HepG2 (cell line): ENCODE results near the gene DUS1L. TPM values are rescaled to one million over a fixed set of nuclear protein-coding genes. Genes with fewer than 3 reads are reported as not detected.

Experiments
- ATAC-seq: fragments of 200-7000 bp; cut with Tn5 transposase; 3 replicates; pipeline ENCODE4 v1.9.1; 2020; ENCODE audit warnings: mild to moderate bottlenecking, moderate library complexity
- BruUV-seq: library from RNA; stranded (reverse); fragments of 400-500 nt; replicated peaks from 2 replicates; lab custom pipeline; 2021; lab: Mats Ljungman, UMichigan
- CTCF ChIA-PET: fragments of 300-600 bp; formaldehyde crosslinking; extraction: SDS; loops from one replicate; lab custom pipeline; 2021; ENCODE audit warnings: low total read pairs, inconsistent platforms, low intra/inter-chr PET ratio; lab: Yijun Ruan, JAX
- POLR2A ChIA-PET: fragments of 350-600 bp; sonication (Branson Sonifier 250); formaldehyde crosslinking; loops from one replicate; lab custom pipeline; 2020; ENCODE audit warnings: antibody characterized with exemption, inconsistent platforms; lab: Yijun Ruan, JAX
- DNase-seq: peaks from one replicate; pipeline ENCODE4 v3.0.0-alpha.2; 2015; ENCODE audit warnings: low spot score
- FAIRE-seq: peaks from 3 replicates; lab custom pipeline; 2011; peaks lifted over from hg19 to GRCh38; lab: Jason Lieb, UNC
- H2AFZ ChIP-seq: one replicate; pipeline ENCODE4 v1.6.1; 2011; ENCODE audit warnings: low read length, inconsistent platforms
- H3K27ac ChIP-seq: fragments of 300-600 bp; 3 replicates; pipeline ENCODE4 v1.8.0; 2011; ENCODE audit warnings: mixed run types, mild to moderate bottlenecking, mixed read lengths, low read length, inconsistent platforms; ENCODE audit not compliant: insufficient read depth; ENCODE audit errors: extremely low read length
- H3K27me3 ChIP-seq, 2 experiments: fragments of 200-600 bp in 1 of 2; 2 replicates in 1 of 2; 3 replicates in 1 of 2; pipeline versions ENCODE4 v1.6.0 to v1.8.0; 2011; ENCODE audit warnings: low read length in 2 of 2, mild to moderate bottlenecking in 2 of 2, moderate library complexity in 2 of 2, inconsistent platforms in 1 of 2; ENCODE audit not compliant: insufficient read depth in 2 of 2, control insufficient read depth in 1 of 2
- H3K36me3 ChIP-seq, 2 experiments: fragments of 200-600 bp in 1 of 2; replicated peaks in 1 of 2; 2 replicates in 1 of 2; 3 replicates in 1 of 2; pipeline versions ENCODE4 v1.5.1 to v1.8.0; 2011; ENCODE audit warnings: low read length in 2 of 2, inconsistent platforms in 1 of 2; ENCODE audit not compliant: insufficient read depth in 2 of 2, control insufficient read depth in 1 of 2
- H3K4me1 ChIP-seq: 2 replicates; pipeline ENCODE4 v1.5.1; 2012; ENCODE audit warnings: low read length, inconsistent platforms; ENCODE audit not compliant: insufficient read depth
- H3K4me2 ChIP-seq: 2 replicates; pipeline ENCODE4 v1.6.0; 2011; ENCODE audit warnings: low read depth, low read length, inconsistent platforms
- H3K4me3 ChIP-seq, 3 experiments: fragments of 200-600 bp in 1 of 3; sonication (generic), shearing (Covaris generic) in 1 of 3; replicated peaks in 1 of 3; 2 replicates each; pipeline ENCODE4 v1.5.1; 2011 to 2016; ENCODE audit warnings: low read length in 3 of 3, inconsistent platforms in 2 of 3, low read depth in 2 of 3, mild to moderate bottlenecking in 2 of 3, control low read depth in 1 of 3, mixed read lengths in 1 of 3; ENCODE audit not compliant: insufficient read depth in 1 of 3
- H3K79me2 ChIP-seq: one replicate; pipeline ENCODE4 v1.6.1; 2011; ENCODE audit warnings: low read length, inconsistent platforms; ENCODE audit not compliant: insufficient read depth
- H3K9ac ChIP-seq: 2 replicates; pipeline ENCODE4 v1.6.0; 2011; ENCODE audit warnings: mild to moderate bottlenecking, low read depth, low read length, inconsistent platforms; ENCODE audit not compliant: insufficient read depth
- H3K9me3 ChIP-seq: 2 replicates; pipeline ENCODE4 v1.5.1; 2012; ENCODE audit warnings: mild to moderate bottlenecking, low read length
- H4K20me1 ChIP-seq: 2 replicates; pipeline ENCODE4 v1.6.0; 2011; ENCODE audit warnings: inconsistent platforms, mild to moderate bottlenecking, low read length, moderate library complexity; ENCODE audit not compliant: insufficient read depth
- CREM ChIP-seq, 2 experiments: sonication (generic) in 1 of 2; formaldehyde crosslinking in 1 of 2; IDR thresholded peaks; 2 replicates each; pipeline versions ENCODE4 v1.4.0 to v1.6.1; 2016 to 2020; ENCODE audit warnings: antibody characterized with exemption in 1 of 2, mild to moderate bottlenecking in 1 of 2, missing genetic modification reagents in 1 of 2
- HNRNPH1 ChIP-seq: fragments of 200-400 bp; formaldehyde crosslinking; optimal IDR thresholded peaks from 2 replicates; pipeline ENCODE3; 2017; ENCODE audit warnings: mild to moderate bottlenecking, low read depth, low read length
- HNRNPL ChIP-seq: fragments of 200-400 bp; formaldehyde crosslinking; IDR thresholded peaks from 2 replicates; pipeline ENCODE4 v1.6.1; 2017; ENCODE audit warnings: mild to moderate bottlenecking, low read depth, low read length
- TAF15 ChIP-seq: fragments of 200-400 bp; formaldehyde crosslinking; IDR thresholded peaks from one replicate; pipeline ENCODE4 v1.6.1; 2018; ENCODE audit warnings: mild to moderate bottlenecking, low read depth, low read length; ENCODE audit not compliant: poor library complexity, severe bottlenecking
- WGBS: methylation state at CpG from one replicate; pipeline ENCODE4 v1.1.6; 2017; ENCODE audit warnings: low lambda C conversion rate; 5-methylcytosine and 5-hydroxymethylcytosine counted together
- in situ Hi-C: cut with HindIII; loops from 2 replicates; pipeline ENCODE4 v1.10.0; 2017; ENCODE audit warnings: low pct_unique_long_range_greater_than_20kb; ENCODE audit not compliant: extremely low pct_ligation_motif_present
- intact Hi-C: fragments of 100-400 bp; cut with micrococcal nuclease; formaldehyde crosslinking; loops from one replicate; pipeline ENCODE4 v1.10.0; 2022; ENCODE audit not compliant: unreplicated experiment
- polyA plus RNA-seq, 8 experiments: library from polyadenylated mRNA; depleted of rRNA in 3 of 8; stranded (reverse) in 7 of 8; unstranded in 1 of 8; fragments of >200 nt; fragmentation: Illumina TruSeq in 4 of 8; extraction: Trizol in 4 of 8; gene quantifications; 2 replicates each; pipeline versions ENCODE4 v1.2.1 to v1.2.3, GENCODE V29; 2011 to 2016; ENCODE audit warnings: low read depth in 4 of 8, missing spikeins in 1 of 8, mixed read lengths in 1 of 8; ENCODE audit not compliant: insufficient read depth in 1 of 8
- total RNA-seq, 5 experiments: library from RNA; depleted of rRNA; stranded (reverse); fragments of >200 nt; fragmentation: Illumina TruSeq; extraction: Trizol; gene quantifications; 2 replicates each; pipeline ENCODE4 v1.2.3, GENCODE V29; 2016; ENCODE audit warnings: low read depth in 1 of 5
- TF ChIP-seq, protein P1 (sequence below): sonication (generic); formaldehyde crosslinking; IDR thresholded peaks from 2 replicates; pipeline ENCODE4 v1.9.0; 2022; ENCODE audit warnings: missing genetic modification reagents, mild to moderate bottlenecking, borderline replicate concordance
- TF ChIP-seq, protein P2 (sequence below): sonication (generic); formaldehyde crosslinking; IDR thresholded peaks from 2 replicates; pipeline ENCODE4 v1.8.0; 2022; ENCODE audit warnings: missing genetic modification reagents, mild to moderate bottlenecking, inconsistent platforms, borderline replicate concordance

The DUS1L gene
- total and polyA plus RNA-seq, 2 of the 13 experiments (the other 11 are each of a cell fraction or from before 2014, with no cell fraction given): 81.0 to 109 TPM

DNA sequence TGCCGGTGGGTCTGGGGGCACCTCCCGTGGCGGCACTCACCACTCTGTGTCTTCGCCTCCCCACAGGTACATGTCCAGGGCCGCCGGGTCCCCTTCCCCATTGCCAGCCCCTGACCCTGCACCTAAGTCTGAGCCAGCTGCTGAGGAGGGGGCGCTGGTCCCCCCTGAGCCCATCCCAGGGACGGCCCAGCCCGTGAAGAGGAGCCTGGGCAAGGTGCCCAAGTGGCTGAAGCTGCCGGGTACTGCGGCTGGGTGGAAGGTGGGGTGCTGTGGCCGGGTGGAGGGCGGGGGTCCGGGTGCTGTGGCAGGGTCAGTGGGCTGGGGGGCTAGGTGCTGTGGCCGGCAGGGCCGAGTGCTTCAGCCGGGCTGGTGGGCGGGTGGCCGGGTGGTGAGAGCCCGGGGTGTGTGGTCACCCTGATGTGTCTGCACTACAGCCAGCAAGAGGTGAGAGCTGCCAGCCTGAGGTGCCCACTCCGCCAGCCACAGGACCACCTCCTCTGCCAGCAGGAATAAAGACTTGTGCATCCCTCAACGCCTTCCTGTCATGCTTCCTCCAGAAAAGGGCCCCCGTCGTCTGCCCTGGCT lies 48.6 kb downstream of the DUS1L start (continued):
- TF ChIP-seq, protein P1, sequence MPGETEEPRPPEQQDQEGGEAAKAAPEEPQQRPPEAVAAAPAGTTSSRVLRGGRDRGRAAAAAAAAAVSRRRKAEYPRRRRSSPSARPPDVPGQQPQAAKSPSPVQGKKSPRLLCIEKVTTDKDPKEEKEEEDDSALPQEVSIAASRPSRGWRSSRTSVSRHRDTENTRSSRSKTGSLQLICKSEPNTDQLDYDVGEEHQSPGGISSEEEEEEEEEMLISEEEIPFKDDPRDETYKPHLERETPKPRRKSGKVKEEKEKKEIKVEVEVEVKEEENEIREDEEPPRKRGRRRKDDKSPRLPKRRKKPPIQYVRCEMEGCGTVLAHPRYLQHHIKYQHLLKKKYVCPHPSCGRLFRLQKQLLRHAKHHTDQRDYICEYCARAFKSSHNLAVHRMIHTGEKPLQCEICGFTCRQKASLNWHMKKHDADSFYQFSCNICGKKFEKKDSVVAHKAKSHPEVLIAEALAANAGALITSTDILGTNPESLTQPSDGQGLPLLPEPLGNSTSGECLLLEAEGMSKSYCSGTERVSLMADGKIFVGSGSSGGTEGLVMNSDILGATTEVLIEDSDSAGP (CRISPR knock-in tag): 0 out of 2 replicates have a peak, but pooled peaks have one; percentile 32
- TF ChIP-seq, protein P2, sequence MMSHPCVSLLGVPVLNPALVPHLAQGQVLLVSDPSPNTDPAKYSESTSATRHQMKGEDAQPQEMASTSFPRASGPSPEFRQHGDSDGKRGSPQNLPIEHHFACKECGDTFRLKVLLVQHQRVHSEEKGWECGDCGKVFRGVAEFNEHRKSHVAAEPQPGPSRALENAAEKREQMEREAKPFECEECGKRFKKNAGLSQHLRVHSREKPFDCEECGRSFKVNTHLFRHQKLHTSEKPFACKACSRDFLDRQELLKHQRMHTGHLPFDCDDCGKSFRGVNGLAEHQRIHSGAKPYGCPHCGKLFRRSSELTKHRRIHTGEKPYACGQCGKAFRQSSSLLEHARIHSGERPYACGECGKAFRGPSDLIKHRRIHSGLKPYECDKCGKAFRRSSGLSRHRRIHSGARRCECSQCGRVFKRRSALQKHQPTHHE (CRISPR knock-in tag): no peak
- TF ChIP-seq HNRNPL (0 out of 2 replicates have a peak, but pooled peaks have one; percentile 69), CREM (IDR thresholded peaks at IDR 0.05) (no peak), CREM (CRISPR knock-in tag; IDR thresholded peaks at IDR 0.05) (no peak), TAF15 (peak; percentile 28), HNRNPH1 (peak; percentile 23)

DNA sequence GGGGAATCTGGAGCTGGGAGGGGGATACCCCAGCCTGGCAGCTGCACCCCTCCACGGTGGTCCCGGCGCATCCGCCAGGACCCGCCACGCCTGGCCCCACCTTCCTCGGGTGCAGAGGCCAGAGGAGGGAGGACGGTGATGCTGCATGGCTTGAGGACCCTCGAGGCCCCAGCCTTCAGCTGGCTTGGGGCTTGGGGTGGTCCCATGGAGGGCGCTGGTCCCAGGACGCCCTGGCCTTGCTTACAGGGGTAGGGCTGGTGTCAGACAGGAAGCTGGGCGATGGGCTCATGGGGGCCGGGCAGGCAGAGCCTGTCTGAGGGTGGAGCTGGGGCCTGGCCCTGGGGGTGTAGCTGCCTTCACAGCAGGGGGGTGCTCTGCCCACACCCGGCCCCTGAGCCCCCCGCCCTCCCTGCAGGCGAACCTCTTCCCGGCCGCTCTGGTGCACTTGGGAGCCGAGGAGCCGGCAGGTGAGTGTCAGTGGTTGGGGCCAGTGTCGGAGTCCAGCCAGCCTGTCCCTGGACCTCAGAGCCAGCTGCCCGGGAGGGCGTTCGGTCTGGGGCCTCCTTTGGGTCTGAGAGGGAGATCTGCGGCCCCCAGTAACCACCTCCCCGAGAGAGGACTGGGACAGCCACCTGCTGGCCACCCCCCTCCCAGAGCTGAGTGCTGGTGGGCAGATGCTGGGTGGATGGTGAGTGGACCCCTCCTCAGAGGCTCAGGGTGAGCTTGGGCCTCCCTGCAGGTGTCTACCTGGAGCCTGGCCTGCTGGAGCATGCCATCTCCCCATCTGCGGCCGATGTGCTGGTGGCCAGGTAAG lies 49.3 kb downstream of the DUS1L start:
- CTCF ChIA-PET: interaction anchor here (0.6 kb wide), 1 partner anchor 1355 kb away, joined by 3 read pairs; no protein-coding TSS in a partner anchor
- DNase-seq (no peak), ATAC-seq (no peak), FAIRE-seq (no peak)
- 87% methylated on average over 17 of the region's 28 CpGs for WGBS
- no peak overlapping the region for H2AFZ ChIP-seq
- H3K36me3 ChIP-seq: peaks cover 24 to 31% of the 10 kb centered on the region in 2 experiments
- no peaks in the 10 kb centered on the region for H3K9me3 ChIP-seq
- no peaks in the 10 kb centered on the region; the same call in 1 of the 2 replicates for H4K20me1 ChIP-seq
- intact Hi-C loops (no loop called here), in situ Hi-C loops (no loop called here)
- no TSS peak for BruUV-seq
- H3K9ac ChIP-seq: peak overlapping the region; percentile 26; the same call in 1 of the 2 replicates
- peak overlapping the region; percentile 68 for H3K27ac ChIP-seq
- peaks cover 99% of the 10 kb centered on the region for H3K4me1 ChIP-seq
- no peak overlapping the region for H3K4me3 ChIP-seq
- H3K79me2 ChIP-seq: peaks cover 13% of the 10 kb centered on the region
- POLR2A ChIA-PET: interaction anchor here (1.1 to 14.1 kb wide), 9 partner anchors 18 to 106 kb away, joined by 3 to 470 read pairs (median 6); partner anchors contain the start of genes DCXR and NOTUM
- H3K4me2 ChIP-seq: no peak overlapping the region
- H3K27me3 ChIP-seq: no peaks in the 10 kb centered on the region
